Nephron progenitor cell (in vitro differentiated cells): ENCODE measurements around the gene TRIP11.

Experiments used
- DNase-seq: peaks from one replicate; pipeline ENCODE4 v3.0.0; 2021
- H3K27ac Mint-ChIP-seq: 2 replicates; pipeline ENCODE4 v1.8.0; 2021; ENCODE audit warnings: mild to moderate bottlenecking, moderate library complexity, mixed read lengths
- H3K27me3 Mint-ChIP-seq: 2 replicates; pipeline ENCODE4 v1.8.0; 2021; ENCODE audit warnings: mild to moderate bottlenecking, low read depth, mixed read lengths; ENCODE audit not compliant: poor library complexity
- H3K36me3 Mint-ChIP-seq: 2 replicates; pipeline ENCODE4 v1.8.0; 2021; ENCODE audit warnings: low read depth, mixed read lengths
- H3K4me1 Mint-ChIP-seq: 2 replicates; pipeline ENCODE4 v1.8.0; 2021; ENCODE audit warnings: mixed read lengths
- H3K4me3 Mint-ChIP-seq: 2 replicates; pipeline ENCODE4 v1.8.0; 2021; ENCODE audit warnings: mild to moderate bottlenecking, moderate library complexity, mixed read lengths
- H3K9me3 Mint-ChIP-seq: 2 replicates; pipeline ENCODE4 v1.8.0; 2021; ENCODE audit warnings: mild to moderate bottlenecking, moderate library complexity, mixed read lengths
- TF ChIP-seq, protein P1 (sequence below): fragments of 200-600 bp; sonication (generic); IDR thresholded peaks from 2 replicates; pipeline ENCODE4 v1.5.0; 2021; ENCODE audit warnings: antibody characterized with exemption

Gene TRIP11

DNA sequence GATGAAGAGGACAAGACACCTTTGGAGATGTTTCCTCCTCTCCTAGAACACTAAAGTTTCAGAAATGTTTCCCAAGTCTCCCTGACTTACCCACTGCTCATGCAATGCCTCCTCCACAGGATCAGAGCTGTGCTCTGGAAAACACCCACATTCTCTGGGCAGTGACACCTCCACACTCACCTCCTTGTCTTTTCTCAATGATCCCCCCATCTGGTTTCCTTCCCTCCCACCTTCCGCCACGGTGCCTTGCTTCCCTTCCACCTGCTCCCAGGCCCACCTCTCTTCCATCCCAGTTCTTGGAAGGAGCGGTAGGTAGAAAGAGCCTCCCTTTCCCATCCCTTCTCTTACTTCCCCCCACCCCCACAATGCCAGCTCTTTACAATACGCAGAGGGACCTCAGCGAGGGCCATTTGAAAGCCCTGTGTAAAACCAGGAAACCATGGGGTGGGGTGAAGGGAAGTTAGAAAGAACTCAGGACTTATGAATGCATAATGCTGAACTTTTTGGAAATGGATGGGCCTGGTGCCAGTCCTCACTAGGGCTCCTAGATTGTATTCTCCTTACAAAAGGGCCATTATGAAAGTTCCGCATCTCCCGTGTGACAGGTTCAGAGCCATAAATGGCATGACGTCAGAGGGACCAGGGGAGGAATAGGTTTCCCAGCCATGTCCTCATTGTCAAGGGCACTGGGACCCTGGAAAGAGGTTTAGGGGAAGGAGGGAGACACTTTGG, 105.1 kb downstream of the TRIP11 start:
- H3K4me1 Mint-ChIP-seq = peaks cover 17% of the 10 kb centered on the region
- no peaks in the 10 kb centered on the region for H3K36me3 Mint-ChIP-seq
- TF ChIP-seq, protein P1, sequence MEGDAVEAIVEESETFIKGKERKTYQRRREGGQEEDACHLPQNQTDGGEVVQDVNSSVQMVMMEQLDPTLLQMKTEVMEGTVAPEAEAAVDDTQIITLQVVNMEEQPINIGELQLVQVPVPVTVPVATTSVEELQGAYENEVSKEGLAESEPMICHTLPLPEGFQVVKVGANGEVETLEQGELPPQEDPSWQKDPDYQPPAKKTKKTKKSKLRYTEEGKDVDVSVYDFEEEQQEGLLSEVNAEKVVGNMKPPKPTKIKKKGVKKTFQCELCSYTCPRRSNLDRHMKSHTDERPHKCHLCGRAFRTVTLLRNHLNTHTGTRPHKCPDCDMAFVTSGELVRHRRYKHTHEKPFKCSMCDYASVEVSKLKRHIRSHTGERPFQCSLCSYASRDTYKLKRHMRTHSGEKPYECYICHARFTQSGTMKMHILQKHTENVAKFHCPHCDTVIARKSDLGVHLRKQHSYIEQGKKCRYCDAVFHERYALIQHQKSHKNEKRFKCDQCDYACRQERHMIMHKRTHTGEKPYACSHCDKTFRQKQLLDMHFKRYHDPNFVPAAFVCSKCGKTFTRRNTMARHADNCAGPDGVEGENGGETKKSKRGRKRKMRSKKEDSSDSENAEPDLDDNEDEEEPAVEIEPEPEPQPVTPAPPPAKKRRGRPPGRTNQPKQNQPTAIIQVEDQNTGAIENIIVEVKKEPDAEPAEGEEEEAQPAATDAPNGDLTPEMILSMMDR = no peak
- H3K9me3 Mint-ChIP-seq = peaks cover 3% of the 10 kb centered on the region
- peaks cover 10% of the 10 kb centered on the region for H3K27me3 Mint-ChIP-seq
- no peak overlapping the region for H3K4me3 Mint-ChIP-seq
- no peak overlapping the region for H3K27ac Mint-ChIP-seq
- DNase-seq = no peak

DNA sequence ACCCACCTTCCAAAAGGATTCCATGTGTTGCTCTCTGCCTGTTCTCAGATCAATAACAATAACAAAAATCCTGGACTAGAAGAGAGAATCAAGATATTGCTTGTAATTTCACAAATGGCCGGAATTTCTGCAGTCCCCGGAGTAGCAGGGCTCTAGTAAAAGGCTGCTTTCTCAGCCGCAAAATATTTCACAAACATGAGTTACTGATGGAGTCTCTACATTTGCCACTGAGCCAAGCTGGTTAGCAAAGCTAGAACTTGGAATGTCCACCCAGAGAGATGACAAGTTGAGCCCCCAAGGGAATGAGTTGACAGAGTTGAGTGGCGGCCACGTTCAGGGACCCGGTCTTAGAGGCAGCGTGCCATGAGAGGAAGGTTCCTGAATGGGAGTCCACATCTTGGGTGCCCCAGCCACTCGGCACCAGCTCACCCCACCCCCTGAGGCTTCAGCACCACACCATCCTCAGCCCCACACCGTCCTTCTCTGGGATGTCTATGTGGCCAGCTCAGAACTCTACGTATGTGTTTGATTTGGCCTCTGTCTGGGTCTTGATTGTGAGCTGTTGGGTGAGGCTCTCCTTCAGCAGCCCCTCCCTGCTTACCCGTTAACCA, 108.3 kb downstream of the TRIP11 start:
- no peaks in the 10 kb centered on the region for H3K9me3 Mint-ChIP-seq
- peaks cover 10% of the 10 kb centered on the region for H3K27me3 Mint-ChIP-seq
- H3K36me3 Mint-ChIP-seq = no peaks in the 10 kb centered on the region
- TF ChIP-seq, protein P1 = no peak
- H3K4me3 Mint-ChIP-seq = no peak overlapping the region
- DNase-seq = no peak
- peaks cover 18% of the 10 kb centered on the region for H3K4me1 Mint-ChIP-seq
- no peak overlapping the region for H3K27ac Mint-ChIP-seq

DNA sequence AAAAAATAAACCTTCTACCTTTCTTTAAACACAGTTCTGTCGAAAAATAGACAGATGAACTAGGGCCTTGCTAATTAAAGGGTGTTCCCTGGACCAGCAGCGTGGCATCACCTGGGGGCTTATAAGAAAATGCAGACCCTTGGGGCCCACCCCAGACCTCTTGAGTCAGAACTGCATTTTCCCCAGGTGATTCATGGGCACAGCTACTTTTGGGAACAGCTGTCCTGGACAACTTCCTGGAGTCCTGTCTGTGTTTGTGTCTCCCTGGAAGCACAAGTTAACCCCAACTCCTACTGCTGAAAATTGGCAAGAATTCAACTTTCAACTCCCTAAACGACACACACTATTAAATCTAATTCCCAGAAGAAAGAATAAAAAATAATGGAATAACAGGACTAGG, 110.2 kb downstream of the TRIP11 start:
- H3K4me3 Mint-ChIP-seq = no peak overlapping the region
- peaks cover 22% of the 10 kb centered on the region for H3K4me1 Mint-ChIP-seq
- H3K27me3 Mint-ChIP-seq = peaks cover 3% of the 10 kb centered on the region
- DNase-seq = no peak
- no peak overlapping the region for H3K27ac Mint-ChIP-seq
- no peaks in the 10 kb centered on the region for H3K9me3 Mint-ChIP-seq
- H3K36me3 Mint-ChIP-seq = no peaks in the 10 kb centered on the region
- TF ChIP-seq, protein P1 = no peak

DNA sequence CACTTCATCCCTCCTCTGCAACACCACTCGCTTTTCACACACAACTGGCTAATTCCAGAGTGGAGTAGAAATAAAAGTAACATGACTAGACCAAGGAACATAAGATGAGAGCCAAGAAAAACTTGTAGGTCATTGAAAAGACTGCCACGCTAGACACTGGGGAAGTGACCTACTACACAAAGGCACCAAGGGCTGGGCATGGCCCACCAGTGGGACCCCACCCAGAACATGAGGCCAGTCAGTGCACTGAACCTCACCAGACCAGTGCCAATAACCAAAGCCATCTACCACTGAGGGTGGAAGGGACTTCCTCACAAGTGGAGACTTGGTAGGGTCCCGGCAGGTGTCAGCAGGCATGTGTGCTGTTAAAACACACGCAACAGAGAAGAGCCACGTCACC, 112.1 kb downstream of the TRIP11 start:
- H3K27ac Mint-ChIP-seq = no peak overlapping the region
- no peak for DNase-seq
- H3K36me3 Mint-ChIP-seq = no peaks in the 10 kb centered on the region
- H3K4me1 Mint-ChIP-seq = peaks cover 22% of the 10 kb centered on the region
- no peaks in the 10 kb centered on the region for H3K9me3 Mint-ChIP-seq
- H3K4me3 Mint-ChIP-seq = no peak overlapping the region
- TF ChIP-seq, protein P1 = no peak
- H3K27me3 Mint-ChIP-seq = peaks cover 8% of the 10 kb centered on the region

DNA sequence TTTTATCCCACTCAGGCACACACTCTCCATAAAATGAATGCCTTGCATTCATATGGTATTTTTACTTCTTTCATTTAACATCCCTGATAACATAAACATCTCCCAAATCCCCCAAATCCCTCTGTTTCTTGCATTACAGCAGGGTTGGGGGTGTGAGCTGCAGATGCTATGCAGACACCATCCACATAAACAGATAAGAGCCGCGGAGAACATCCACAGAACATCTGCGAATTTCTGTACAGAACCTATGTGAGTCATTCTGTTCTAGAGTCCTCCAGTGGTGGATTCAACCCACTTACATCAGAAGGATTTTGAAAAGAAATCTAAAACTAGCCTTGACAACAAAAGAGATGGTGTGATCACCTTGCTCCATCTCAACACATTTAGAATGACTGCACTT, 112.7 kb downstream of the TRIP11 start:
- no peak for DNase-seq
- Mint-ChIP-seq H3K27ac (no peak overlapping the region), H3K27me3 (peaks cover 8% of the 10 kb centered on the region), H3K4me3 (no peak overlapping the region), H3K4me1 (peaks cover 27% of the 10 kb centered on the region), H3K36me3 (no peaks in the 10 kb centered on the region), H3K9me3 (no peaks in the 10 kb centered on the region)
- TF ChIP-seq, protein P1 = no peak
